Pulmonary artery endothelial cell (primary cell): ENCODE measurements around the gene ROBO3. TPM values are rescaled to one million over a fixed set of nuclear protein-coding genes. Genes with fewer than 3 reads are reported as not detected.

ENCODE experiments used
- DNase-seq: peaks from one replicate; pipeline ENCODE4 v3.0.0-alpha.2; 2011; ENCODE audit warnings: low read depth, low spot score
- total RNA-seq: library from RNA; depleted of rRNA; stranded (reverse); fragments of >200 nt; gene quantifications from 2 replicates; pipeline ENCODE4 v1.2.3, GENCODE V29; 2014

Gene ROBO3
- total RNA-seq = 17.9 and 20.4 TPM in 2 replicates

GRCh38 chr11:124865181-124865901, at the start of gene ROBO3:
Gene ROBO3 (plus strand): TSS chr11:124865432. CDS start chr11:124865578, 146 bp downstream.
- DNase-seq = no peak

- no peak for DNase-seq
Observed at GRCh38 chr11:124817036-124817435, 48.2 kb upstream of the ROBO3 start.

- DNase-seq = no peak
Observed at GRCh38 chr11:124821995-124822730, 43.1 kb upstream of the ROBO3 start.

GRCh38 chr11:124823512-124824376, 41.5 kb upstream of the ROBO3 start:
- no peak for DNase-seq

- no peak for DNase-seq
Observed at GRCh38 chr11:124825876-124826275, 39.4 kb upstream of the ROBO3 start.

GRCh38 chr11:124829986-124830385, 35.2 kb upstream of the ROBO3 start:
- DNase-seq = no peak

- DNase-seq = no peak
Observed at GRCh38 chr11:124830749-124831148, 34.5 kb upstream of the ROBO3 start.

GRCh38 chr11:124831897-124832296, 33.3 kb upstream of the ROBO3 start:
- DNase-seq = no peak

- no peak for DNase-seq
Observed at GRCh38 chr11:124832571-124832970, 32.7 kb upstream of the ROBO3 start.

GRCh38 chr11:124834526-124835180, 30.6 kb upstream of the ROBO3 start:
- no peak for DNase-seq

- DNase-seq = no peak
Observed at GRCh38 chr11:124835918-124836317, 29.3 kb upstream of the ROBO3 start.

GRCh38 chr11:124837491-124837856, 27.8 kb upstream of the ROBO3 start:
- peak; percentile 76 for DNase-seq

GRCh38 chr11:124838805-124839127, 26.5 kb upstream of the ROBO3 start:
- no peak for DNase-seq

GRCh38 chr11:124839128-124839971, 25.9 kb upstream of the ROBO3 start:
- DNase-seq = no peak

GRCh38 chr11:124839972-124840621, 25.1 kb upstream of the ROBO3 start:
- no peak for DNase-seq

- DNase-seq = no peak
Observed at GRCh38 chr11:124840666-124841065, 24.6 kb upstream of the ROBO3 start.

- no peak for DNase-seq
Observed at GRCh38 chr11:124841201-124841600, 24.0 kb upstream of the ROBO3 start.

GRCh38 chr11:124841840-124842239, 23.4 kb upstream of the ROBO3 start:
- DNase-seq = no peak

GRCh38 chr11:124842305-124842704, 22.9 kb upstream of the ROBO3 start:
- no peak for DNase-seq

GRCh38 chr11:124843616-124843910, 21.7 kb upstream of the ROBO3 start:
- DNase-seq = no peak
